ENCODE data around the gene CDH20.

- TF ChIP-seq, protein P1, sequence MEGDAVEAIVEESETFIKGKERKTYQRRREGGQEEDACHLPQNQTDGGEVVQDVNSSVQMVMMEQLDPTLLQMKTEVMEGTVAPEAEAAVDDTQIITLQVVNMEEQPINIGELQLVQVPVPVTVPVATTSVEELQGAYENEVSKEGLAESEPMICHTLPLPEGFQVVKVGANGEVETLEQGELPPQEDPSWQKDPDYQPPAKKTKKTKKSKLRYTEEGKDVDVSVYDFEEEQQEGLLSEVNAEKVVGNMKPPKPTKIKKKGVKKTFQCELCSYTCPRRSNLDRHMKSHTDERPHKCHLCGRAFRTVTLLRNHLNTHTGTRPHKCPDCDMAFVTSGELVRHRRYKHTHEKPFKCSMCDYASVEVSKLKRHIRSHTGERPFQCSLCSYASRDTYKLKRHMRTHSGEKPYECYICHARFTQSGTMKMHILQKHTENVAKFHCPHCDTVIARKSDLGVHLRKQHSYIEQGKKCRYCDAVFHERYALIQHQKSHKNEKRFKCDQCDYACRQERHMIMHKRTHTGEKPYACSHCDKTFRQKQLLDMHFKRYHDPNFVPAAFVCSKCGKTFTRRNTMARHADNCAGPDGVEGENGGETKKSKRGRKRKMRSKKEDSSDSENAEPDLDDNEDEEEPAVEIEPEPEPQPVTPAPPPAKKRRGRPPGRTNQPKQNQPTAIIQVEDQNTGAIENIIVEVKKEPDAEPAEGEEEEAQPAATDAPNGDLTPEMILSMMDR (IDR thresholded peaks at IDR 0.05) = no peak
- TF ChIP-seq POLR2A (IDR thresholded peaks at IDR 0.05) = no peak
These were observed 2.7 kb downstream of the CDH20 start for GRCh38 chr18:61335684-61336555.

Data from uterus (tissue), 2 donors.